Measurements from ENCODE around the gene CPT1A.

The CPT1A gene

DNA sequence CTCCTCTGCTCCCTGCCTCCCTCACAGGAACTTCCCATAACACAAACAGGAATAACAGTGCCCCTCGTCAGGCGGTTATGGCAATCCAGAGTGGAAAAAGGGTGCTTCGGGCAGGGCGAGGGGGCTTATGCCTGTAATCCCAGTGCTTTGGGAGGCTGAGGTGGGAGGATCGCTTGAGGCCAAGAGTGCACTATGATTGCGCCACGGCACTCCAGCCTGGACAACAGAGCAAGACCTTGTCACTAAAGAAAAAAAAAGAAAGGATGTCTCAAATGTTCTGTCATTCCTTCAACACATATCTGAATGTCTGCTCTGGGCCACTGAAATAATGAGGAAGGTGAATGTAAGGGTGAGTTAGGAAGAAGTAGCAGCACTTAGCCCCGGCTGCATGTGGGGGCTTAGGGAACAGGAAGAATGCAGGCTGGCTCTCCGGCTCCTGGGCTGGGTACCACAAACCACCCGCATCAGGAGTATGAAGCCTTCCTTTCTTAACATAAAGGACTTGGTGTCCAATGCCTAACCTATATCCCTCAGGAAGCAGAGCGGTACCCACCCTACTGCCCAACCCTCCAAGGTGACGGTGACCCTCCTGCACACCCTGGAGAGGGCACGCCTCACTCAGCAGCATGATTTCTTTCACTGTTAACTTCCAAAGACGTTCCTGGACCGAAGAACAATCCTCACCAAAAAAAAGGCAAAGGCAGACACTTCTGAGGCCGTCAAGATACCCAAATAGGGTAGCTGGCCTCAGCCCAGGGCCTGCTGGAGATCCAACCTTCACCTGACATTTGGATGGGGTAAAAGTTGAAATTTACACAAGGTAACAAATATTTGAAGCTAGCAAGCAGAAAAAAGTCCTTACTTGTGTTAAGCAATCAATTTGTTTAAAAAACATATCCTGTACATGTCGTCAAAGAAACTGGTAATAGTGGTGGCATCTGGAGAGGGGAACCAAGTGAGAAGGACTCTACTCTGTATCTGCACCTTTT, 3.8 kb downstream of the CPT1A start:
- TF ChIP-seq, protein P1, sequence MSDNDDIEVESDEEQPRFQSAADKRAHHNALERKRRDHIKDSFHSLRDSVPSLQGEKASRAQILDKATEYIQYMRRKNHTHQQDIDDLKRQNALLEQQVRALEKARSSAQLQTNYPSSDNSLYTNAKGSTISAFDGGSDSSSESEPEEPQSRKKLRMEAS (IDR thresholded peaks at IDR 0.05; ENCODE audit: low read depth, low read length): no peak
- TF ChIP-seq, protein P2, sequence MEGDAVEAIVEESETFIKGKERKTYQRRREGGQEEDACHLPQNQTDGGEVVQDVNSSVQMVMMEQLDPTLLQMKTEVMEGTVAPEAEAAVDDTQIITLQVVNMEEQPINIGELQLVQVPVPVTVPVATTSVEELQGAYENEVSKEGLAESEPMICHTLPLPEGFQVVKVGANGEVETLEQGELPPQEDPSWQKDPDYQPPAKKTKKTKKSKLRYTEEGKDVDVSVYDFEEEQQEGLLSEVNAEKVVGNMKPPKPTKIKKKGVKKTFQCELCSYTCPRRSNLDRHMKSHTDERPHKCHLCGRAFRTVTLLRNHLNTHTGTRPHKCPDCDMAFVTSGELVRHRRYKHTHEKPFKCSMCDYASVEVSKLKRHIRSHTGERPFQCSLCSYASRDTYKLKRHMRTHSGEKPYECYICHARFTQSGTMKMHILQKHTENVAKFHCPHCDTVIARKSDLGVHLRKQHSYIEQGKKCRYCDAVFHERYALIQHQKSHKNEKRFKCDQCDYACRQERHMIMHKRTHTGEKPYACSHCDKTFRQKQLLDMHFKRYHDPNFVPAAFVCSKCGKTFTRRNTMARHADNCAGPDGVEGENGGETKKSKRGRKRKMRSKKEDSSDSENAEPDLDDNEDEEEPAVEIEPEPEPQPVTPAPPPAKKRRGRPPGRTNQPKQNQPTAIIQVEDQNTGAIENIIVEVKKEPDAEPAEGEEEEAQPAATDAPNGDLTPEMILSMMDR (IDR thresholded peaks at IDR 0.05; ENCODE audit: low read depth, low read length): no peak
- no peak for TF ChIP-seq POLR2A (IDR thresholded peaks at IDR 0.05; ENCODE audit: extremely low read depth, insufficient read length)
- no peak for TF ChIP-seq MYC (IDR thresholded peaks at IDR 0.05; ENCODE audit: low read depth, low read length)
- no peak for DNase-seq (ENCODE audit: low read depth)
- peak overlapping the region; percentile 68 for H3K4me3 ChIP-seq (ENCODE audit: low read depth, low read length)

DNA sequence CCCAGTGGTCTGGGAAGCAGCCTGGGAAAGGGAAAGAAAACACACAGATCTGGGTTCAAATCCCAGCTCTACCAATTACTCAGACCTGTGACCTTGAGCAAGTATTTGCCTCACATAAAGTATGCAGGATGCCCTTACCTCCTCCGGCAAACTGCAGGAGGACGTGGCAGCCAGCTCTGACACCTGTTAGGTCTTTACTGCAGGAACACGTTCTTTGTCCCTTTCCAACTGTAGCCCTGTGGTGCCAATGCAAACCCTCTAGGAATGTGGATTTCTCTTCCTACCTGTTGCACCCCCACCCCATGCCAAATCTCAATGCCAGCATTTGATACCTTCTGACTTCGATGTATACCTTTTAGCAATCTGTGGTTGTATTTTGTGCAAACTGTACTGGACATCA, 6.0 kb downstream of the CPT1A start:
- no peak overlapping the region for H3K4me3 ChIP-seq (ENCODE audit: low read depth, low read length)
- TF ChIP-seq, protein P1 (IDR thresholded peaks at IDR 0.05; ENCODE audit: low read depth, low read length): no peak
- no peak for TF ChIP-seq POLR2A (IDR thresholded peaks at IDR 0.05; ENCODE audit: extremely low read depth, insufficient read length)
- TF ChIP-seq, protein P2 (IDR thresholded peaks at IDR 0.05; ENCODE audit: low read depth, low read length): no peak
- no peak for TF ChIP-seq MYC (IDR thresholded peaks at IDR 0.05; ENCODE audit: low read depth, low read length)

DNA sequence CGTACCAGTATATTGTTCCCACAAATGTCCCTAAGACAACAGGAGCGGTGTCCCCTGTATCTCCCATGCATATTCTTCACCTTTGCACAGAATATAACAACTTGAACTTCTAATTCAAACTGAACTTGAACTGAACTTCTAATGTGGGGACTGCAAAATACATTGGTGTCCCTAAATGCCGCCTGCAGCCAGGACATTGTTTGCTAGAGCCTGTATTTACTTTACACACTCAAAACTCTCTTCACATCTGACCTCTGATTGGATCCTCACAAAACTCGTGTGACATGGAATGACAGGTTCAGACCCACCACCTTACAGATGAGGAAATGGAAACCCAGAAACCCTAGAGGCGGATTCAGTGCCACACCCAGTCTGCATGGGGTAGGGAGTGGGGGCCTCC, 6.4 kb downstream of the CPT1A start:
- H3K4me3 ChIP-seq (ENCODE audit: low read depth, low read length): no peak overlapping the region
- TF ChIP-seq, protein P2 (IDR thresholded peaks at IDR 0.05; ENCODE audit: low read depth, low read length): no peak
- TF ChIP-seq, protein P1 (IDR thresholded peaks at IDR 0.05; ENCODE audit: low read depth, low read length): no peak
- no peak for TF ChIP-seq POLR2A (IDR thresholded peaks at IDR 0.05; ENCODE audit: extremely low read depth, insufficient read length)
- TF ChIP-seq MYC (IDR thresholded peaks at IDR 0.05; ENCODE audit: low read depth, low read length): no peak
- no peak for DNase-seq (ENCODE audit: low read depth)

More for the DNA sequence above, 6.0 kb downstream of the CPT1A start:
- no peak for DNase-seq (ENCODE audit: low read depth)

DNA sequence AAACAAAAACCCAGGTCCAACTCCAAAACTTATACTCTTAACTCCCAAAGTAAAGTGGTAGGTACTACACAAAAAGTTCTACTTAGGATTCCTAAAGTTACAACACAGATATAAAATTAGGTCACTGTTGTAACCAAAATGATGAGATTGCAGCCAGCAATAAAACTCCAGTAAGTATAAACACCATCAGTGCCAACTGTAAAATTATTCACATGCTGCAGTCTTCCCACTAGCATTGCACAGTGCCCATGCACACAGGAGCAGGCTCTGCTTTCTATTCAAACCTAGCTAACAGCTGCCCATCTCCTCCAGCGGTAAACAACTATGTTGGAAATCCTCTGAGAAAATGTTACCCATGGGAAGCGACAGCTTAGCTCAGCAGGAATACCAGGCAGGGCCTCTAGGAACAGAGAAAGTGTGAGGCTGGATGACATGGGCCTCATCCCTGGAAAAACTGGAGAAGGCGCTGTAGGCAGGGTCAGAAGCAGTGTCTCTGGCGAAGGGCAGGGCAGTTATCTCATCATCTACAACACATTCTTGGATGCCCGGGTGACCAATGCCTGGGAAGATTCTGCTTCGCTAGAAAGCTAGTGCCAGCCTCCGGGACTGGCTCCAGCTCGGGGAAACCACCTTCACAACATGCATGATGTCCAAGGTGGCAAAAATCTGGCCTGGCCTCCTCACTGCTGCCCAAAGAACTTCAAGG, 9.1 kb downstream of the CPT1A start:
- TF ChIP-seq, protein P2 (IDR thresholded peaks at IDR 0.05; ENCODE audit: low read depth, low read length): no peak
- DNase-seq (ENCODE audit: low read depth): no peak
- no peak overlapping the region for H3K4me3 ChIP-seq (ENCODE audit: low read depth, low read length)

DNA sequence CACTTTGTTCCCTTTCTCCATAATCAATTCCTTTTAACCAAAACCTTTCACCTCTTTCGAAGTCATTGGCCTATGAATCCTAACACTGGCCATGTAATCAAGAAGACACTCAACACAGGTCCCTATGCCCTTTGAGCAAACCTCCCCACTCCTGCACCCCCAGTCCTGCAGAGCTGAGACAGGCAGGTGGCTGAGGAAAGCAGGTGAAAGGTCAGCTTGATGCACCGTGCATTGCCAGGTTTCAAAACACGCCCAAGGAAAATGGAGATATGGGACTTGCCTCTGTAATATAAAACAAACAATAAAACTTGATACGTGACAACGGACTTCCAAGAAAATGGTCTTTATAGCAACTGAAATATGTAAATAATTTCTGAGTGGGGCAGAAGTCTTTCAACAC, 10.6 kb downstream of the CPT1A start:
- no peak for DNase-seq (ENCODE audit: low read depth)

More for the DNA sequence above, 10.6 kb downstream of the CPT1A start:
- H3K4me3 ChIP-seq (ENCODE audit: low read depth, low read length): no peak overlapping the region
- TF ChIP-seq MYC (IDR thresholded peaks at IDR 0.05; ENCODE audit: low read depth, low read length): no peak
- TF ChIP-seq, protein P1 (IDR thresholded peaks at IDR 0.05; ENCODE audit: low read depth, low read length): no peak
- TF ChIP-seq, protein P2 (IDR thresholded peaks at IDR 0.05; ENCODE audit: low read depth, low read length): no peak
- TF ChIP-seq POLR2A (IDR thresholded peaks at IDR 0.05; ENCODE audit: extremely low read depth, insufficient read length): no peak
